BJ (cell line): ENCODE data around the gene HIVEP1. TPM values are rescaled to one million over a fixed set of nuclear protein-coding genes. Genes with fewer than 3 reads are reported as not detected.

ENCODE experiments used
- CTCF ChIA-PET: fragments of 350-600 bp; formaldehyde crosslinking; extraction: SDS; loops from one replicate; lab custom pipeline; 2021; ENCODE audit warnings: antibody characterized with exemption, inconsistent platforms; lab: Yijun Ruan, JAX
- POLR2A ChIA-PET: fragments of 300-600 bp; sonication (Branson Sonifier 250); formaldehyde crosslinking; extraction: SDS; loops from one replicate; lab custom pipeline; 2021; ENCODE audit warnings: antibody characterized with exemption; lab: Charles Lee
- DNase-seq: peaks from one replicate; pipeline ENCODE4 v3.0.0-alpha.2; 2011; ENCODE audit warnings: low read depth
- H3K27me3 ChIP-seq: 2 replicates; pipeline ENCODE4 v1.6.0; 2011; ENCODE audit warnings: low read length; ENCODE audit not compliant: control insufficient read depth, insufficient read depth
- H3K36me3 ChIP-seq: 2 replicates; pipeline ENCODE4 v1.5.1; 2011; ENCODE audit warnings: low read length; ENCODE audit not compliant: control insufficient read depth, insufficient read depth
- H3K4me3 ChIP-seq: 2 replicates; pipeline ENCODE4 v1.5.1; 2011; ENCODE audit warnings: low read depth, mild to moderate bottlenecking, control low read depth, low read length
- polyA plus RNA-seq: library from polyadenylated mRNA; depleted of rRNA; stranded (reverse); fragments of >200 nt; gene quantifications from 2 replicates; pipeline ENCODE4 v1.2.3, GENCODE V29; 2011
- TF ChIP-seq, protein P1 (sequence below): IDR thresholded peaks from 2 replicates; pipeline ENCODE4 v1.5.1; 2011; ENCODE audit warnings: low read depth, mild to moderate bottlenecking, control low read depth, inconsistent platforms, low read length, moderate library complexity; ENCODE audit not compliant: insufficient read depth

Gene HIVEP1
- polyA plus RNA-seq, 1 experiment, result 17.1 TPM

GRCh38 chr6:11968241-11968806 lies 43.8 kb upstream of the HIVEP1 start:
- ChIA-PET POLR2A (no interaction called here), CTCF (interaction anchor here (1.5 kb wide), 1 partner anchor 21 kb away, joined by 4 read pairs; no protein-coding TSS in a partner anchor)
- TF ChIP-seq, protein P1, sequence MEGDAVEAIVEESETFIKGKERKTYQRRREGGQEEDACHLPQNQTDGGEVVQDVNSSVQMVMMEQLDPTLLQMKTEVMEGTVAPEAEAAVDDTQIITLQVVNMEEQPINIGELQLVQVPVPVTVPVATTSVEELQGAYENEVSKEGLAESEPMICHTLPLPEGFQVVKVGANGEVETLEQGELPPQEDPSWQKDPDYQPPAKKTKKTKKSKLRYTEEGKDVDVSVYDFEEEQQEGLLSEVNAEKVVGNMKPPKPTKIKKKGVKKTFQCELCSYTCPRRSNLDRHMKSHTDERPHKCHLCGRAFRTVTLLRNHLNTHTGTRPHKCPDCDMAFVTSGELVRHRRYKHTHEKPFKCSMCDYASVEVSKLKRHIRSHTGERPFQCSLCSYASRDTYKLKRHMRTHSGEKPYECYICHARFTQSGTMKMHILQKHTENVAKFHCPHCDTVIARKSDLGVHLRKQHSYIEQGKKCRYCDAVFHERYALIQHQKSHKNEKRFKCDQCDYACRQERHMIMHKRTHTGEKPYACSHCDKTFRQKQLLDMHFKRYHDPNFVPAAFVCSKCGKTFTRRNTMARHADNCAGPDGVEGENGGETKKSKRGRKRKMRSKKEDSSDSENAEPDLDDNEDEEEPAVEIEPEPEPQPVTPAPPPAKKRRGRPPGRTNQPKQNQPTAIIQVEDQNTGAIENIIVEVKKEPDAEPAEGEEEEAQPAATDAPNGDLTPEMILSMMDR, result no peak
- no peak overlapping the region for H3K4me3 ChIP-seq
- no peaks in the 10 kb centered on the region for H3K36me3 ChIP-seq
- H3K27me3 ChIP-seq, result no peaks in the 10 kb centered on the region
- DNase-seq, result no peak

DNA sequence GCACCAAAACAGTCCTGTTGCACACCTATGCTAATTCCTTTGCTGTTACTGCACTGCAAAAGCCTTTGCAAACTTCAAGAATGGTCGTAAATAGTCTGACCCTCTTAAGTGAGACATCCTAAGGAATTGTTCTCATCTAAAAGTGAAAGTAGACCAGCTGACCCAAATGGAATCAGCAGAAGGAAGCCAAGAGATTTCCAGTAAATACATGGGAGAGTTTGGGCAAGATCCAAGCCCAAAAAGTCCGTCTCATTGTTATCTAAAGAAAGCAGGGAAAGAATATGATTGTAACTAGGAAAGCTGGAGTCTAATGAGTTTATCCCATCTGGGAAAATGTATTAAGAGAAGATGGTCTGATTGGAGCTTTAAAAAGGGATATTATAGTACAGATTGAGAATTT lies 43.0 kb upstream of the HIVEP1 start:
- no peak overlapping the region for H3K4me3 ChIP-seq
- POLR2A ChIA-PET, result no interaction called here
- TF ChIP-seq, protein P1, result no peak
- DNase-seq, result no peak
- CTCF ChIA-PET, result interaction anchor here (1.5 kb wide), 1 partner anchor 21 kb away, joined by 4 read pairs; no protein-coding TSS in a partner anchor
- no peaks in the 10 kb centered on the region for H3K27me3 ChIP-seq
- no peaks in the 10 kb centered on the region for H3K36me3 ChIP-seq

GRCh38 chr6:11970114-11970513 lies 42.0 kb upstream of the HIVEP1 start:
- DNase-seq, result no peak
- Histone ChIP-seq H3K4me3 (no peak overlapping the region), H3K36me3 (no peaks in the 10 kb centered on the region), H3K27me3 (no peaks in the 10 kb centered on the region)
- ChIA-PET CTCF (interaction anchor here (1.1 kb wide), 1 partner anchor 108 kb away, joined by 3 read pairs; no protein-coding TSS in a partner anchor), POLR2A (no interaction called here)
- TF ChIP-seq, protein P1, result no peak

GRCh38 chr6:11971154-11971553 lies 41.0 kb upstream of the HIVEP1 start:
- TF ChIP-seq, protein P1, result no peak
- CTCF ChIA-PET, result interaction anchor here (0.7 to 1.1 kb wide), 2 partner anchors 107 to 116 kb away, joined by 3 read pairs; no protein-coding TSS in a partner anchor
- Histone ChIP-seq H3K4me3 (no peak overlapping the region), H3K36me3 (no peaks in the 10 kb centered on the region), H3K27me3 (no peaks in the 10 kb centered on the region)
- POLR2A ChIA-PET, result interaction anchor here (0.6 kb wide), 1 partner anchor 987 kb away, joined by 3 read pairs; no protein-coding TSS in a partner anchor
- DNase-seq, result peak; percentile 76

GRCh38 chr6:11972270-11972669 lies 39.8 kb upstream of the HIVEP1 start:
- Histone ChIP-seq H3K4me3 (no peak overlapping the region), H3K27me3 (no peaks in the 10 kb centered on the region), H3K36me3 (no peaks in the 10 kb centered on the region)
- DNase-seq, result no peak
- ChIA-PET CTCF (interaction anchor here (0.7 to 1.3 kb wide), 3 partner anchors 10 to 311 kb away, joined by 3 to 6 read pairs (median 4); no protein-coding TSS in a partner anchor), POLR2A (no interaction called here)
- TF ChIP-seq, protein P1, result no peak
